Uterus (tissue), 4 donors: ENCODE measurements around the gene PSMD1. TPM values are rescaled to one million over a fixed set of nuclear protein-coding genes. Genes with fewer than 3 reads are reported as not detected.
A peak's percentile ranks its signal among the peaks of the same experiment; 100 is the strongest.

Experiments used
- DNase-seq, 2 donors: peaks; one replicate each; pipeline ENCODE4 v3.0.0-alpha.2; 2019 to 2020
- H3K27ac ChIP-seq, 2 donors: fragments of 200-600 bp; sonication (generic); 1 replicate in 1 of 2; 2 replicates in 1 of 2; pipeline ENCODE4 v1.5.1; 2016 to 2018
- H3K27me3 ChIP-seq, 2 donors: fragments of 200-600 bp; sonication (generic); one replicate each; pipeline ENCODE4 v1.5.1; 2018 to 2019; ENCODE audit warnings: control low read depth in 1 of 2
- H3K36me3 ChIP-seq, 2 donors: fragments of 200-600 bp; sonication (generic); one replicate each; pipeline ENCODE4 v1.5.1; 2019; ENCODE audit warnings: control low read depth in 1 of 2
- H3K4me1 ChIP-seq, 2 donors: fragments of 200-600 bp; sonication (generic); one replicate each; pipeline ENCODE4 v1.5.1; 2018 to 2019; ENCODE audit warnings: control low read depth in 1 of 2
- H3K4me3 ChIP-seq, 2 donors: fragments of 200-600 bp; sonication (generic); 1 replicate in 1 of 2; 2 replicates in 1 of 2; pipeline ENCODE4 v1.5.1; 2018 to 2019; ENCODE audit warnings: mild to moderate bottlenecking in 1 of 2
- H3K9me3 ChIP-seq, 2 donors: fragments of 200-600 bp; sonication (generic); one replicate each; pipeline ENCODE4 v1.5.1; 2019; ENCODE audit warnings: control low read depth in 1 of 2
- POLR2A ChIP-seq, 2 donors: fragments of 450-650 bp; IDR thresholded peaks; one replicate each; pipeline ENCODE4 v1.6.1; 2016; ENCODE audit warnings: antibody characterized with exemption in 2 of 2, mild to moderate bottlenecking in 1 of 2, moderate library complexity in 1 of 2
- intact Hi-C: fragments of 100-400 bp; cut with DNase I; formaldehyde crosslinking; loops from one replicate; pipeline ENCODE4 v1.15.1; 2023; ENCODE audit warnings: low total_unique reads
- total RNA-seq, 4 donors: library from RNA; depleted of rRNA in 3 of 4; stranded (reverse); fragments of >200 nt in 3 of 4; gene quantifications; one replicate each; pipeline versions ENCODE4 v1.1.0 to v1.2.4, GENCODE V29; 2014 to 2023
- TF ChIP-seq, protein P1 (sequence below), 4 experiments: fragments of 200-600 bp in 2 of 4; fragments of 450-650 bp in 2 of 4; sonication (generic) in 2 of 4; IDR thresholded peaks; one replicate each; pipeline ENCODE4 v1.5.1; 2016 to 2019; ENCODE audit warnings: antibody characterized with exemption in 4 of 4, mild to moderate bottlenecking in 2 of 4, moderate library complexity in 1 of 4
- donor health status: DM: yes; HTN: yes; CAD: no.

The PSMD1 gene
- total RNA-seq, 4 donors from 2014 or later: 54.4 to 96.6 (median 68.6) TPM

DNA sequence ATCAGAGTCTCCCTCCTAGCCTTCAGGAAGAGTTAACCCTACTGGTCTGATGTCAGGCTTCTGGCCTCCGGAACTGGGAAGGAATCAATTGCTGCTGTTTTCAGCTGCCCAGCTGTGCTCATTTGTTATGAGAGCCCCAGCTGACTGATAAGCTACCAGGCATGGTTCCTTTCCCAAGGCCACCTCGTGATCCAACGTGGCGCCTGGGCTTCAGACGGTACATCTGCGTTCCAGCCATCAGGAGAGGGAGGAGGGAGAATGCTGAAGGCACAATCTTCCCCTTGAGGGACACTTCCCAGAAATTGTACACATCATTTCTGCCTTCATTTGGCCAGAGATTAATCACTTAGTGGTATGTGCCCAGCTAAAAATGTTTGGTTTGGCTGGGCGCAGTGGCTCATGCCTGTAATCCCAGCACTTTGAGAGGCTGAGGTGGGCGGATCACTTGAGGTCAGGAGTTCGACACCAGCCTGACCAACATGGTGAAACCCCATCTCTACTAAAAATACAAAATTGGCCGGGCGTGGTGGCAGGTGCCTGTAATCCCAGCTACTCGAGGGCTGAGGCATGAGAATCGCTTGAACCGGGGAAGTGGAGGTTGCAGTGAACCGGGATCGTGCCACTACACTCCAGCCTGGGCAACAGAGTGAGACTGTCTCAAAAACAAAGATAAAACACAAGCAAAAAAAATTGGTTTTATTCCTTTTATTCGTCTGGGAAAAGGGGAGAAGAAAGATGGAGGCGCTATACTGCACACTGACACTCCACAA lies 131.3 kb downstream of the PSMD1 start:
- Histone ChIP-seq H3K27me3 (no peaks in the 10 kb centered on the region), H3K4me3 (no peak overlapping the region), H3K36me3 (no peaks in the 10 kb centered on the region), H3K9me3 (no peaks in the 10 kb centered on the region), H3K27ac (peak overlapping the region; percentile 98), H3K4me1 (peaks cover 0 to 4% of the 10 kb centered on the region in 2 donors)
- intact Hi-C loops: no loop called here
- DNase-seq: no peak
- no peak for TF ChIP-seq POLR2A (IDR thresholded peaks at IDR 0.05)
- TF ChIP-seq, protein P1, sequence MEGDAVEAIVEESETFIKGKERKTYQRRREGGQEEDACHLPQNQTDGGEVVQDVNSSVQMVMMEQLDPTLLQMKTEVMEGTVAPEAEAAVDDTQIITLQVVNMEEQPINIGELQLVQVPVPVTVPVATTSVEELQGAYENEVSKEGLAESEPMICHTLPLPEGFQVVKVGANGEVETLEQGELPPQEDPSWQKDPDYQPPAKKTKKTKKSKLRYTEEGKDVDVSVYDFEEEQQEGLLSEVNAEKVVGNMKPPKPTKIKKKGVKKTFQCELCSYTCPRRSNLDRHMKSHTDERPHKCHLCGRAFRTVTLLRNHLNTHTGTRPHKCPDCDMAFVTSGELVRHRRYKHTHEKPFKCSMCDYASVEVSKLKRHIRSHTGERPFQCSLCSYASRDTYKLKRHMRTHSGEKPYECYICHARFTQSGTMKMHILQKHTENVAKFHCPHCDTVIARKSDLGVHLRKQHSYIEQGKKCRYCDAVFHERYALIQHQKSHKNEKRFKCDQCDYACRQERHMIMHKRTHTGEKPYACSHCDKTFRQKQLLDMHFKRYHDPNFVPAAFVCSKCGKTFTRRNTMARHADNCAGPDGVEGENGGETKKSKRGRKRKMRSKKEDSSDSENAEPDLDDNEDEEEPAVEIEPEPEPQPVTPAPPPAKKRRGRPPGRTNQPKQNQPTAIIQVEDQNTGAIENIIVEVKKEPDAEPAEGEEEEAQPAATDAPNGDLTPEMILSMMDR (IDR thresholded peaks at IDR 0.05): no peak

DNA sequence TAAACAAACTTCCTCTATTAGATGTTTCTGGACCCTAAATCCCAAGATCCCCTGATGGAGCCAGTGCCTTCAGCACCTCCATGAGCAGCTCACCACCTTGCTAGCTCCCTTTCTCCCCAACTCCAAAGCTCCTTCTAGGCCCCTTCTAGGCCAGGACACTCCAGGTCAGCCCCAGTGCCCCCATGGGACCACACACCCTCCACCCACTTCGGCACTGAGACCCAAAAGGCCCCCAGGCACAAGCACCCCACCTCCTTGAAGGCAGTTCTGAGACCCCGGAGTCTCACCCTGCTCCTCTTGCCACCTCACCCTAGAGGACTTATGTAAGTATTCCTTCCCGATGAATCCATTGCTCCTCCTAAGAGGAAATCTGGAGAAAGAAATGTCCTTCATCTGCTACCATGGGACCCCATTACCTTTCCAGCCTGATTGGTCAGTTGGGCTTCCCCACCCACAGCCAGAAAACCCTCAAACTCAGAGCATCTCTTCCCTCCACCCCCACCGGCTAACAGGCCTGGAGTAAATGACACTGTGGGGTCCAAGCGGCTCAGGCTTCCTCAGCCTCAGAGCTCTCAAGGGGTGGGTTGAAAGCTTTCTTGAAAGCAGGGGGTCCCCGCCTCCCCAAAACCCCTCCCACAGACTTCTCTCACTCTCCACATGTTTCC lies 132.0 kb downstream of the PSMD1 start:
- Histone ChIP-seq H3K4me1 (peaks cover 0 to 4% of the 10 kb centered on the region in 2 donors), H3K27me3 (no peaks in the 10 kb centered on the region), H3K36me3 (no peaks in the 10 kb centered on the region), H3K9me3 (no peaks in the 10 kb centered on the region), H3K27ac (peak overlapping the region; percentile 98), H3K4me3 (no peak overlapping the region)
- DNase-seq: no peak
- TF ChIP-seq, protein P1 (IDR thresholded peaks at IDR 0.05): no peak
- no peak for TF ChIP-seq POLR2A (IDR thresholded peaks at IDR 0.05)
- intact Hi-C loops: no loop called here

DNA sequence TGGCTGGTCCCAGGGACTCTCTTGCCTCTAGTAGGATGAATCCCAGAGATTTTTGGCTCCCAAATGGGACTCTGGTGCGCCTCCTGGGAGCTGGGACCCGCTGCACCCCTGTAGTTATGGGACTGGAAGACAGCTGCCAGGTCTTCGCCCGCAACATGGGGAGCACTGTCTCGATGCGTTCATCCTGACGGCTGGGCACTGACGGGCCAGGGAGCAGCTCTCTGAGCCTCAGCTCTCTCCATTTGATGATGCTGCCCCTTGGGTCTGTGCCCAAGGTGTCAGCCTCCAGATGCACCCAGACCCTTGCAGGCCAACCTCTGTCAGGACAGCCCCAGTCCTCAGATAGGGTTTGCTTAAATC lies 132.5 kb downstream of the PSMD1 start:
- Histone ChIP-seq H3K27ac (peak overlapping the region; percentile 98), H3K9me3 (no peaks in the 10 kb centered on the region), H3K4me3 (no peak overlapping the region), H3K36me3 (no peaks in the 10 kb centered on the region), H3K27me3 (no peaks in the 10 kb centered on the region), H3K4me1 (peaks cover 0 to 4% of the 10 kb centered on the region in 2 donors)
- DNase-seq: no peak
- intact Hi-C loops: no loop called here
- TF ChIP-seq, protein P1 (IDR thresholded peaks at IDR 0.05): no peak
- no peak for TF ChIP-seq POLR2A (IDR thresholded peaks at IDR 0.05)

DNA sequence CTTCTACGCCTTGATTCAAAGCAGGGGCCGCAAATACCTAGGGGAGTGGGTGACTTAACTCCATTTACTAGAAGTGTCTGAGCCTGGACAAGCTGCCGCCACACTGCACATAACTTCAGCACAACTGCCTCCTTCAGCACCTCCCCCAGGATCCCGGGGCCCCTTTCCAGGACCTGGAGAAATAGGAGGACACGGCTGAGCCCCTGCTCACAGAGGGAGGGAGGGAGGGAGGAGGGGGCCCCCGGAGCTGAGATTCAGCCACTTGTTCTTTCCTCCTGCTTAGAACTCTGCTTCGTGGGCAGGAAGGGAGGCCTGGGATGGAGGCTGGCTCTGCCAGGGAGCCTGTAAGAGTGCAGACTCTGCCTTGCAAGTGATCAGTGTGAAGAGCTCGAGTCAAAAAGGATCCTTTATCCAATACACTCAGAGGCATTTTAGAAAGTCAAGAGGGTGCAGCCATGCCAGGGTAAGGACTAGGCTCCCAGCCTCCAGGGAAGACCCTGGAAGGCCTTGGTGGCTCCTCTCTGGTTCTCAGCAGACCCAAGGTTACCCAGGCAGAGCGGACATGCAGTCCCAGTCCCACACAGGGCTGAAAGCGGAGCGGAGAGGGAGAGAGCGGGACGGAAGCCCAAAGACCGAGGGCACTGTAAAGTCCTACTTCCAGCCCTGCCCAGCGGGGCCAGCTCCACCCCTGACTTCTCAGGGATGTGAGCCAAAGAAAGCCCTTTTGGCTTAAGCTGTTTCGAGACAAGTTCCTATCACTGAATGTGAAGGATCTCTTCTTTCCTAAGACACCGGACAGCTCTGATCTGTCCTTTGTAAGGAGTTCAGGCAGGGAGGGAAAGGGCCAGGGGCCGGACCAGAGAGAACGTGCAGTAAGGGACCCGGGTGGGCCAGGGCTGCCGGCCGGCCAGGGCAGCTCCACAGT lies 133.2 kb downstream of the PSMD1 start:
- intact Hi-C loops: no loop called here
- DNase-seq: peak; percentile 78 to 80
- no peaks in the 10 kb centered on the region for H3K27me3 ChIP-seq
- H3K4me3 ChIP-seq: peak overlapping the region; percentile 3 to 29
- H3K9me3 ChIP-seq: no peaks in the 10 kb centered on the region
- H3K4me1 ChIP-seq: peaks cover 0 to 4% of the 10 kb centered on the region in 2 donors
- peak in 1 of 2 donors; percentile 15 for TF ChIP-seq POLR2A (IDR thresholded peaks at IDR 0.05)
- TF ChIP-seq, protein P1 (IDR thresholded peaks at IDR 0.05): no peak
- peak overlapping the region; percentile 98 for H3K27ac ChIP-seq
- H3K36me3 ChIP-seq: no peaks in the 10 kb centered on the region
